ENCODE results near the gene GBX1.
A peak's percentile ranks its signal among the peaks of the same experiment; 100 is the strongest.

GBX1 gene

GRCh38 chr7:151172273-151173141, 5.0 kb upstream of the GBX1 start:
- peak; percentile 76 to 85 for DNase-seq

- DNase-seq, result no peak
Measured at GRCh38 chr7:151168787-151169162, 1.3 kb upstream of the GBX1 start.

- peak; percentile 39 to 69 for DNase-seq
Measured at GRCh38 chr7:151168003-151168786, 701 bp upstream of the GBX1 start.

- DNase-seq, result no peak
Measured at GRCh38 chr7:151166629-151167196, 781 bp downstream of the GBX1 start.

- no peak for DNase-seq
Measured at GRCh38 chr7:151161757-151162156, 5.7 kb downstream of the GBX1 start.

GRCh38 chr7:151157645-151158329, 9.7 kb downstream of the GBX1 start:
- no peak for DNase-seq

GRCh38 chr7:151152643-151153513, 14.6 kb downstream of the GBX1 start:
- DNase-seq, result no peak

GRCh38 chr7:151150388-151150787, 17.1 kb downstream of the GBX1 start:
- DNase-seq, result no peak

- no peak for DNase-seq
Measured at GRCh38 chr7:151148319-151149259, 18.9 kb downstream of the GBX1 start.

- DNase-seq, result no peak
Measured at GRCh38 chr7:151146761-151147160, 20.7 kb downstream of the GBX1 start.

- no peak for DNase-seq
Measured at GRCh38 chr7:151144387-151144786, 23.1 kb downstream of the GBX1 start.

- no peak for DNase-seq
Measured at GRCh38 chr7:151143261-151144015, 24.1 kb downstream of the GBX1 start.

- DNase-seq, result no peak
Measured at GRCh38 chr7:151142686-151143040, 24.8 kb downstream of the GBX1 start.

GRCh38 chr7:151141855-151142685, 25.4 kb downstream of the GBX1 start:
- no peak for DNase-seq

- no peak for DNase-seq
Measured at GRCh38 chr7:151141311-151141854, 26.1 kb downstream of the GBX1 start.

GRCh38 chr7:151140826-151141225, 26.7 kb downstream of the GBX1 start:
- DNase-seq, result no peak

- no peak for DNase-seq
Measured at GRCh38 chr7:151139791-151140190, 27.7 kb downstream of the GBX1 start.

- no peak for DNase-seq
Measured at GRCh38 chr7:151139071-151139790, 28.3 kb downstream of the GBX1 start.
